NCI-H2196 (cell line): ENCODE results near the gene GPRIN3.
"Not testable (repeated sequence)": the region's sequence is repeated elsewhere in the genome, so short reads cannot be mapped to it uniquely, and the experiment has no call there.

ENCODE experiments used
- DNase-seq: peaks from one replicate; lab custom pipeline; 2025; ENCODE audit not compliant: unreplicated experiment; lab: John Stamatoyannopoulos, UW

Gene GPRIN3

DNA sequence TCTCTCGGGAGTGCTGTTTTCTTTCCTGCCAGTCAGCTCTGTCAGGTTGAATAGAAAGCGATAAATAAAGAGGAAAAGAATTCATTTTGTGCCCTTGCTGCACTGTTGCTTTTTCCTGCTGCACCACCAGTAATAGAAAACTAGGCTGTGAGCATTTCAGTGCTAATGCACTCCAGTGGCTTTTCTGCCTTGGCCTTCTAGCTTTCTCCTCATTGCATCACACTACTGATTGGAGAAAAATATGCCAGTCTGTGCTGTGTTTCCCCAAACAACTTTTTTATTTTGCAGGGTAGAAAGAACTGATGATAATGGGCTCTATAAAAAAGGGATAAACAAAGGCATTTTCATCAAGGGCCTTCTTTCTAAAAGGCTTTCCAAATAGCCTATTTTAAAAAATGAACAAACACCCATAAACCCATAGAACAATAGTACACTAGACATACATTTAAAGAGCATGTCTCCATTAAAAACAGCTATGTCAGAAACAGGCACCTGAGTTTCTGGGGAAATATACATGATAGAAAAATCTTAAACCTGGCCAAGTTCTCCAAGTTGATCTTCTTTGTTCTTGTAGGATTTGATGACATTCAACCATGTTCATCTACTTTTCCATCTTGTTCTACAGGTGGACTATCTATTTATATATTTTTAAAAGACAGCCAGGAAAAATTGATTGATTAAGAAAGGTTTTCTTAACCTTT, 86.3 kb downstream of the GPRIN3 start:
- no peak for DNase-seq

DNA sequence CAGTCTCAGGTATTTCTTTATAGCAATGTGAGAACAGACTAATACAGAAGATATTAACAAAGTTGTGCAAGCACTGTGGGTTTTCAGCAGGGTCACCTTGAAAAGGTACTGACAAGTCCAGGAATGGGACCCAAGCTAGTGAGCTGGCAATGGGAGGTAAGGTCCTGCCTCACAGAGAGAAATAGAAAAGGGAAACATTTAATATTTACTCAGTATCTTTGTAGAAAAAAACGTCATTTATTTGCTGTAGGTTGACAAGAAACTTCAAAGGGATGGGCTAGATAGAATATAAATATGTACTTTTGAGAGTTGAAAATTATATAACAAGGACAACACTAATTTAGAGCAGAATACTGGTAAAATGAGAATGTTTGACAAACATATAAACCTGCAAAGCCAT, 89.0 kb downstream of the GPRIN3 start:
- no peak for DNase-seq

DNA sequence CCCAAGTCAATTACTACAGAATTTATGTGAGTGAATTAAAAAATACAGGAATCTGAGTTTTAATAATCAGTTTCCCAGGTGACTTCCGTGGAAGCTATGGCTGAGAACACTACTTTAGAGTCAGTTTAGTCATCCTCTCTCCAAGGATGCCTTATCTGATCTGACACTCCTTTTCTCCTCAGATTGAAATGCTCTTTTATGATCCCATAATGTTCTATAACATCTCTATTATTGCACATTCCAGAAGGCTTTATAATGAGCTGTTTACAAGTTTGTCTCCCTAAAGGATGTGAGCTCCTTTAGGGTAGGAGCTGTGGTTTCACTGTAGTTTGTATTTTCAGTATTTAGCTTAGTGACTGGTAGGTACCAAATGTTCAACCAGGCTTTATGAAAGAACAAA, 90.0 kb downstream of the GPRIN3 start:
- DNase-seq: no peak

DNA sequence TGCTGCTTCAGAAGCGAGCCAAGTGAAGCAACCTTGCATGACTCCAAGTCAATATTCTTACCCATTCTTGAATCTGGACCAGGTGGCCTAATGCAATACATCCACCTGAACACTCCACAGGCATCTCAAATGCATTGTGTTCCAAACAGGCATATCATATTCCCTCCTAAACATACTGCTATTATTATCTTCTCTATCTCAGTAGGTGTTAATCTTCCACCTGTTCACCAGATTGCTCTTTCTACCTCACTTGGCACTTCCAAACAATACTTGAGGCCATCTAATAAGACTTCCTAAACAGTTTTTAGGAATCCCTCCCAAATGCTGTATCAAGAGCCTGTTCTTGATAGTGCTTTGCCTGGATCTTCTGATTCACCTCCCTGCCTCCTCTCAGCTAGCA, 90.7 kb downstream of the GPRIN3 start:
- DNase-seq: no peak

DNA sequence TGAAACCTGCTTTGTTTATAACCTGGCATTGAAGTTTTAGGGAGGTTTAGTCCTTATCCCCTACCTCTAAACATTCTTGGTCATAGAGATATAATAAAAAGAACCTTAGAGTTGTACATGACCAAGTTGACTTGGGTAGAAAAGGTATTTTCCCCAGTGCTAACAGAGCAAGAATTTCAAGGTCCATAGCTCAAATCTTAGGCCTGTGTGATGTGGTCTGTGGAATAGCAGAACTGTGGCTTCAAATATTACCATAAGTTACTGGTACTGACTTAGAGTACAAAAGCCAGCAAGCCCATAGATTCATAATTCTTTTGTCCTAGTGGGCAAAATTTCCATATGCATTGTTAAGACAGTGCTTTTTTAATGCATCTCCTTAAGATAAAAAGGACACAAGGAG, 91.2 kb downstream of the GPRIN3 start:
- DNase-seq: no peak

DNA sequence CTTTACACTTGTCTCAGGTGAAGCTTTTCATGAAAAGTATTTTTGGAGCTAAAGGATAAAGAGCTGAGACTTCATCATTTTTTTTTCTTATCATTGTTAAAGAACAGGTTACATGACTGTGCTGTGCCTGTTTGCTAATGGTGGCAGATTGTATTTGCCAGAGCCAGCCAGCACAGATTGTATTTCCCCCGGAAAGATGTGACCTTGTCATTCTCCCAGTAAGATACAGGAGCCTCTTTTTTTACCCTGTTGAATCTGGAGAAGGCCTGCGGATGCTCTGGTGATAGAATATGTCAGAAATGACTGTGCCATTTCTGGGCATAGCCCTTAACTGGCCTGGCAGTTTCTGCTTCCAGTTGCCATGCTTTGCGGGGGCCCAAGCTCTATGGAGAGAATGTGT, 91.9 kb downstream of the GPRIN3 start:
- no peak for DNase-seq

DNA sequence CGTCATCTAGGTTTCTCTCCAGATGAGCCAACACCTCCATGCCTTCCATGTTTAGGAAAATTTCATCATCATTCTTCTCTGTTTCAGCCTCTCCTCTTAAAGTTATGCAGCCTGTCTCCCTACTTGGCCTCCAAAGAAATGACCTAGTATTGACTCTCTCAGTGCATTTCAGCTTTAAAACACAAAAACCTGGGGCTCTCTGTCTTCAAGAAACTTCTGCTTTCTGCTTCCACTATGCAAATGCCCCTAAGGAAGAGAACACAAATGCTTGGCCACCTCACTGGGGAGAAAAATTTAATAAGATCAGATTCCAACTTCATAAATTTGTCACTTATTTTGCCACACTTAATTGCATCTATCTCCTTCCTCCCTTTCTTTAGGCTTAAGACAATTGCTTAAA, 93.3 kb downstream of the GPRIN3 start:
- DNase-seq: no peak

DNA sequence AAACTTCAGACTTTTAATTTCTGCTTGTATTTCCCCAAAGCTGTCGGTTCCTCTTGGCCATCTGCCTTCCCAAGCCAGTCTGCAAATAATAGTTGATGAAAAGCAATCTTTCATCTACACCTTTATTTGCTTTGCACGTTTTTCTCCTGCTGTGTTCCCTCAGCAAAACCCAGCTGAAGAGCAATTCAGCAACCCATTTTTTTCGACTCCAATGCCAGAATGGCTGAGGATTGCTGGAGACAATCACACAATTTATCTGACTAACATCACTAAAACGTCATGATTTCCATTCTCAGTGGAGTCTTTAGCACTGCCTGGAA, 94.3 kb downstream of the GPRIN3 start:
- no peak for DNase-seq

DNA sequence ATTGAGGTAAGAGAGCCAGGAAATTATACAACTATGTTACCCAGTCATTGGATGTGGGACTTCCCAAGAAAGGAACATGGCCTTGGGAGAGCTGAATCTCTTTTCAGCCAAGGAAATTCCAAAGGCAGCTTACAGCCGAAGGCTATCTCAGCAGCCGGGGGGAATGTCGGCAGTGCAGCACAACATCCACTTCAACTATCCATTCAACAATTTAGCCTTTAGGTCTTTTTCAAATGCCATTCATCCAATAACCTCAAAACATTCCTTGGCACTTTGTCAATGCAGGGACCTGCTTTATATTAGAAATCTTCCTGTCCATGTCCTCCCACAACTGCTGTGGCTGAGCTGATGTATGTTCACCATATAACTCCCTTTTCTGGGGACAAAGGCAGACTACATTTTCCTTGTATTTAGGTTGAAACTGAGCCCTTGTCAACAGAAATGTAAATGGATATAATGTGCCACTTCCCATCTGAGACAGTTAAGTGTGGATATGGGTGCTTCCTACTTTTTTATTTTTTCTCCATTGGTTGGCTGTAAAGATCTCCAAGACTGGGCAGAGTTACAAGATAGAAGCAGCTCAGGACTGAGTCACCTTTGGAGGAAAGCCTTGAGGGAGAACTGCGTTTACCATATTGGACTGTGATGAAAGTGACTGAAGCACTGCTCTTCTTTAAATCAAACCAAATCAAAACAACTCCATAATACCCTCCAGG, 94.8 kb downstream of the GPRIN3 start:
- no peak for DNase-seq

DNA sequence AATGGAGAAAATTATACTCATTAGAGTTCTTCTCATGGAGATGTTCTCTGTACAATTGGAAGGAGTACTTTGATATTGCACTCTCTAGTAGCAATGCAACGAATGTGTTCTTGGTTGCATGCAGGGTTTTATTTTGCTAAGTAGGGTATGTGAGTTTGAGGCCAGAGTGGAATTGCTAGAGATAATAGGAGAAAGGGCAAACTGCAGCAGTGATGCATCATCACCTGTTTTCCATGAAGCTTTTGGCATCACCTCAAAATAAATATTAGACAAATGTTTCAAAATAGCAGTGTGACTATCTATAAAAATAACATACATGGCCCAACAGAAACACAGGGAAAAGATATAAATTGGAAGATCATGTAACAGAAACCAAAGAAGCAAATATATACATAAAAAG, 103.0 kb downstream of the GPRIN3 start:
- DNase-seq: no peak

DNA sequence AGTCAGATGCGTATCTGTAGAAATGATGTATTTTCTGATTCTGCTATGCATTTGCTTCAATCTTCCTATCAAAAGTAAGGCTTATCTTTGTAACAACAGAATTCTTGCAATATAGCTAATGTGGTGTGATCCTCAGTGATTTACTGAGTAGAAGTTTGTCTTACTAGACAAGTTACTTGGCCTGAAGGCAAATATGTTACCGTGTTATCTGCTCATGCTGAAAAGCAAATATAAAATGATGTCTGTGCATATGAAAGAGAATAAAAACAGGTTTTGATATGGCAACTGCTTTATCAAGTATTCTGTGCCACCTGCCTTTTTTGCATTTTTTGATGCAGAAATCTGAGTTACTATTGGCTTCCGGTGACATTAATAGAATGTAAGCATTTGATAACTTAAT, 103.7 kb downstream of the GPRIN3 start:
- no peak for DNase-seq

DNA sequence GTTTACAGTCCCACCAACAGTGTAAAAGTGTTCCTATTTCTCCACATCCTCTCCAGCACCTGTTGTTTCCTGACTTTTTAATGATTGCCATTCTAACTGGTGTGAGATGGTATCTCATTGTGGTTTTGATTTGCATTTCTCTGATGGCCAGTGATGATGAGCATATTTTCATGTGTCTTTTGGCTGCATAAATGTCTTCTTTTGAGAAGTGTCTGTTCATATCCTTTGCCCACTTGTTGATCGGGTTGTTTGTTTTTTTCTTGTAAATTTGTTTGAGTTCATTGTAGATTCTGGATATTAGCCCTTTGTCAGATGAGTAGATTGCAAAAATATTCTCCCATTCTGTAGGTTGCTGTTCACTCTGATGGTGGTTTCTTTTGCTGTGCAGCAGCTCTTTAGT, 108.2 kb downstream of the GPRIN3 start:
- DNase-seq: not testable (repeated sequence)

DNA sequence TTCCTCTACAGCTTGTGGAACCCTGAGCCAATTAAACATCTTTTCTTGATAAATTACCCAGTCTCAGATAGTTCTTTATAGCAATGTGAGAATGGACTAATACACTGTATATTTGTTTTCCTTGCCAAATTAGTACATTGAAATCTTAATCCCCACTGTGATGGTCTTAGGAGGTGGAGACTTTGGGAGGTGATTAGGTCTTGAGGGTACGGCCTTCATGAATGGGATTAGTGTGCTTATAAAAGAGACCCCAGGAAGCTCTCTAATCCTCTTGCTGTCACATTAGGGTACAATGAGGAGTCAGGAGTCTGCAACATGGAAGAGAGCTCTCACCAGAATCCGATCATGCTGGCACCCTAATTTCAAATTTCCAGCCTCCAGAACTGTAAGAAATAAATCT, 109.7 kb downstream of the GPRIN3 start:
- DNase-seq: no peak

DNA sequence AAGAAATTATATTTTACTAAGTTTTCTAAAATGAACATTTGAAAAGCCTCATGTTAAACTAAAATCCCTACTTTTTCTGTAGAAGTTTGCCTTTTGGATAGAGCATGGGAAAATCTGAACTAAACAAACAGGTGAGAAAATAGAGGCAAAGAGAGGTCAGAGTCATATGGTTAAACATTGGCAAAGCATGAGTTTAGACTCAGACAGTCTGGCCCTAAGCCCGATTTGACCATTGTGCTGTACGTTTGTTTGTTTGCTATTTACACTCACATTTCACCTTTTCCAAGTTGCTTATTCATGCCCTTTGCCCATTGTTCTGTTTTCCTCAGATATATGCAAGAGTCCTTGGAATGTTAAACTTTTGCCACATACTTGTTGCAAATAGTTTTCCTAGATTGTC, 110.9 kb downstream of the GPRIN3 start:
- no peak for DNase-seq

DNA sequence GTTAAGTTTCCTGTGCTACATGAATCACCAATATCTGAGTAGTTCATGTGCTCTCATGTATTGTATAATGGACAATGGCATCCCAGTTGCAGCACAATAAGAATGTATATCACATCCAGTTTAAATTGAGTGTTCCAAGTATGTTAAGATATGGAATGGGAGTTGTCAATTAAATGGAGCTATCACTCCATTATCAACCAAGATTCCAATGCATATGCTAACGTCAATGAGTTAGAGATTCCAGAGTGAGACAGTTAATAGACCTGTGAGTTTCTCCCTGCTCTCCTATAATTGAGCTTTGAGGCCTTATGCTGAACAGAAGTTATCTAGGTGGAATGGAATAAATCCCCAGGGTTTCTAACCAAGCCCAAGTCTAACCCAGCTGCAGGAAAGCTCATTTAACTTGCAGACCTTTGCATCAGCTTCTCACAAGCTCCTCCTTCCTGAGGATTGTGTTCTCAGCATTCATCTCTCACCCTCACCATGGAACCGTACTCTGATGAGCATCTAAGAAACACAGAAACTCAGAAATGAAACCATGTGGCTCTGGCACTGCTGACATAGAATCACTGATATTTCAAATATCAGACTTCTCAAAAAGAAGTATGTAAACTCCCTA, 111.4 kb downstream of the GPRIN3 start:
- DNase-seq: no peak

DNA sequence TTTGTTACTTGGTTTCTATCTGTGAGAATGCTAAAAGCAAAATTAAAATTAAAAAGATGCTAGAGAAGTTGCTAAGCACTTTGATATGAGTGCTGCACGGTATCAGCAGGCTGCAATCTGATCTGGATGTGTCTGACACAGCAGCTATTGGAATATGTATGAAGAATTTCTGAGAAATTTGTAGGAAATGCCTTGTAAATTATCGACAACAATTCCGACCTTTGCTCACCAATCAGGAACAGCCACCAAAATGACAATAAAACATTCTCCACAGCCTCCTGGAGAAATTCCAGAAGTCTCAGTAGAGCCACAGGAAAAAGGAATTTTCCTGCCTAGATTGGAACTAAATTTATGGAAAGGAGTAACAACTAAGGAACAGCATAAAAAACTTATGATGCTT, 113.8 kb downstream of the GPRIN3 start:
- DNase-seq: no peak
